Gastroesophageal sphincter (tissue), 3 donors: ENCODE measurements around the gene C12orf57.

Experiments used
- CTCF ChIP-seq, 4 experiments: fragments of 200-600 bp in 2 of 4; fragments of 450-650 bp in 2 of 4; sonication (generic) in 1 of 4; IDR thresholded peaks; one replicate each; pipeline ENCODE4 v1.5.1; 2017 to 2019; ENCODE audit warnings: antibody characterized with exemption in 4 of 4, mild to moderate bottlenecking in 2 of 4, moderate library complexity in 2 of 4
- POLR2A ChIP-seq, 2 donors: fragments of 450-650 bp; IDR thresholded peaks; one replicate each; pipeline ENCODE4 v1.6.1; 2017; ENCODE audit warnings: antibody characterized with exemption in 2 of 2, mild to moderate bottlenecking in 2 of 2, moderate library complexity in 1 of 2

- TF ChIP-seq CTCF (IDR thresholded peaks at IDR 0.05) = no peak
- TF ChIP-seq POLR2A (IDR thresholded peaks at IDR 0.05) = no peak
Observed at GRCh38 chr12:6943389-6943721, 467 bp upstream of the C12orf57 start.
